ENCODE results near the gene DUSP8. TPM values are rescaled to one million over a fixed set of nuclear protein-coding genes. Genes with fewer than 3 reads are reported as not detected.

Gene DUSP8
- total RNA-seq, 1 experiment from 2014 or later: 10.2 TPM

DNA sequence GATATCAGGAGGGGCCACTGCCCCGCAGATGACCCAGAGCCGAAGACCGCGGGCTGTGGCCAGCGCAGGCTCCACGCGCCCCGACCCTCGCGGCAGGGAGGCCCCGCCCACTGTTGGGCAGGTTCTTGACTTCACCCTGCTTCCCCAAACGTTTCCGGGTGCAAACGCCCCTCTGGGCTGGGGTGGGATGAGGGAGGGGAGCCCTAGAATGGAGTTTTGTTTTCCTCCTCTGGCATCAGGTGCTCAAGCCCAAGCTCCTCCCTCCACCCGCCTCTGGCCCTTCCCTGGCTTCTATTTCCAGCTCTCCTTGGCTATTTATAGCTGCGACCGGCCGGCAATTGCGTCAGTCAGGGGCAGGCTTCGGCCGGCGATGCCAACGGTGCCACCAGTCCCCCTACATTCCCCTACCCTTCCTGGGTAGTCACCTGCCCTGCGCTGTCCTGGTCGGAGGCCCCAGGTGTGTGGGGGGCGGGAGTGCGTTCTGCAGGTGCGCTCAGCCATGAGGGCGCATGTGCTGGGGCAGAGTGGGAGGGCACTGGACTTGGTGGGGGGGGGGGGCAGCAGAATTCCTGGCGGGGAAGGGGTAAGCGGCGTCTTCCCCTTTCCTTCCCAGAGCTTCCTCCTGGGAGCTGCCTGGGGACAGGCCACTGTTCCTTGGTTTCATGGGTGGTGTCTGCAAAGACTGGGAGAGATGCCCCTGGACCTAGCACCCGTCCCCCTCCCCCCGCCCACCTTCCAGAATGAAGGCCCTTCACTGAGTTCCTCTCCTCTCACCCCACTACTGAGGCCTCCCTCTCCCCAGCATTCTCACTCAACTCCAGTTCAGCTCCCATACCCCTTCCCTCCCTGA lies 23.6 kb downstream of the DUSP8 start:
- RAD21 ChIA-PET (ENCODE audit: low non-redundant PET in 1 of 2, low total read pairs in 2 of 2, uncharacterized antibody in 2 of 2, unreplicated experiment in 2 of 2): interaction anchor here (0.9 to 3.2 kb wide), 2 partner anchors 25 to 26 kb away, joined by 5 to 22 read pairs; no protein-coding TSS in a partner anchor
- BruUV-seq (replicated peaks): TSS peak; percentile 93
- peak overlapping the region; percentile 50 to 62 for H3K4me3 ChIP-seq (replicated peaks in 1 of 2; ENCODE audit: low read depth in 1 of 2, low read length in 2 of 2)
- no peaks in the 10 kb centered on the region for H4K20me1 ChIP-seq (ENCODE audit: insufficient read depth)
- DNase-seq (ENCODE audit: low read depth, low spot score) (peak; percentile 62), ATAC-seq (peak; percentile 60)
- no peaks in the 10 kb centered on the region for H3K36me3 ChIP-seq (ENCODE audit: control insufficient read depth in 1 of 2, insufficient read depth in 2 of 2, low read length in 2 of 2)
- TF ChIP-seq POLR2A (IDR thresholded peaks at IDR 0.05; ENCODE audit: borderline replicate concordance, extremely low read depth, insufficient read depth, insufficient read length) (peak; percentile 44), CEBPB (IDR thresholded peaks at IDR 0.05; ENCODE audit: low read depth) (no peak), YY1 (IDR thresholded peaks at IDR 0.05; ENCODE audit: extremely low read depth, insufficient replicate concordance, low read depth, low read length) (peak; percentile 50), POLR2AphosphoS5 (IDR thresholded peaks at IDR 0.05; ENCODE audit: low read depth, low read length) (peak; percentile 88; the same call in 1 of the 2 replicates)
- intact Hi-C loops (cut with micrococcal nuclease): no loop called here
- peak overlapping the region; percentile 62 for H3K9ac ChIP-seq (ENCODE audit: low read length)
- H3K27me3 ChIP-seq (ENCODE audit: insufficient read depth, low read length): no peaks in the 10 kb centered on the region
- POLR2A ChIA-PET: interaction anchor here (0.9 to 2.1 kb wide), 6 partner anchors 10 to 47 kb away, joined by 3 to 11 read pairs (median 4); no protein-coding TSS in a partner anchor
- peak overlapping the region; percentile 63 for H3K27ac ChIP-seq (ENCODE audit: low read depth, low read length)
- H3K9me2 ChIP-seq (ENCODE audit: insufficient read depth): no peaks in the 10 kb centered on the region
- H3K79me2 ChIP-seq (ENCODE audit: insufficient read depth, low read length): no peaks in the 10 kb centered on the region
- peak overlapping the region; percentile 98 for H3K4me2 ChIP-seq (ENCODE audit: low read length)
- H3K4me1 ChIP-seq (ENCODE audit: control insufficient read depth in 1 of 2, insufficient read depth in 2 of 2, low read length in 2 of 2): peaks cover 17 to 37% of the 10 kb centered on the region in 2 experiments
- no peaks in the 10 kb centered on the region for H3K9me3 ChIP-seq (ENCODE audit: control insufficient read depth in 1 of 2, insufficient read depth in 1 of 2, low read depth in 1 of 2, low read length in 2 of 2)
- CTCF ChIA-PET: interaction anchor here (0.8 to 5.2 kb wide), 3 partner anchors 10 to 47 kb away, joined by 3 to 133 read pairs (median 5); no protein-coding TSS in a partner anchor
- peak overlapping the region; percentile 54 for H2AFZ ChIP-seq (ENCODE audit: low read depth, low read length, poor library complexity, severe bottlenecking)

DNA sequence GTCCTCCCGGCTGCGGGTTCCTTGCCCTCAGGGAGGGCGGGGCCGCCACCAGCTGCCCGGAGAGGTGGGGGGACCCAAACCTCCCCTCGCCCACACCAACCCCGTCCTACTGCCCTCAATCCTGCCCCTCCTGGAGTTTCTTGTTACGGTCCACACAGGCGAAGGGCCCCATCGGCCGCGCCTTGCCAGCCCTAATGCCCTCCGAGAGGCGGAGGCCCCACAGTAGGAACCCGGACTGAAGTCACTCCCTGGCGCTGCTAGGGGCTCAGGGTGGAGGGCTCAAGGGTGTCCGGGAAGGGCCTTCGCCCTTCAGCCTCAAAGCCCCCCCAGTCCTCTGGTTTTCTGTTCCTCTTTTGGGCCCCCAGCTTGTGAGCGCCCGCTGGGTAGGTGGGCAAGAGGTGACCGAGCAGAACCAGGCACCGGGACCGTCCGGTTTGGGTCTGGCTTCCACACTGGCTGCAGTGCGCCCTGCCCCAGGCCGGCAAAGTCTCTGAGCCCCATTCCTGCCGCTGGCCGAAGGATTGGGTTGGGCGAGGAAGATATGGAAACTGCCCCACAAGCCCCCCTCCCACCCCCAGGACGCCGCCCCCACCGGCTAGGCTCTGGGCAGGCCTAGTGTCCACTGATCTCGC lies 24.5 kb downstream of the DUSP8 start:
- peak overlapping the region; percentile 88 for H3K27ac ChIP-seq (ENCODE audit: low read depth, low read length)
- intact Hi-C loops (cut with micrococcal nuclease): loop anchor here (2.0 kb wide), 1 partner anchor 285 kb away; no protein-coding TSS in a partner anchor
- POLR2A ChIA-PET: interaction anchor here (0.9 to 2.1 kb wide), 7 partner anchors 11 to 48 kb away, joined by 3 to 18 read pairs (median 4); no protein-coding TSS in a partner anchor
- CTCF ChIA-PET: interaction anchor here (0.8 to 5.2 kb wide), 12 partner anchors 8 to 609 kb away, joined by 3 to 133 read pairs (median 5); no protein-coding TSS in a partner anchor
- H3K9me2 ChIP-seq (ENCODE audit: insufficient read depth): no peaks in the 10 kb centered on the region
- no peaks in the 10 kb centered on the region for H4K20me1 ChIP-seq (ENCODE audit: insufficient read depth)
- no peaks in the 10 kb centered on the region for H3K27me3 ChIP-seq (ENCODE audit: insufficient read depth, low read length)
- peak overlapping the region; percentile 58 for H2AFZ ChIP-seq (ENCODE audit: low read depth, low read length, poor library complexity, severe bottlenecking)
- no peaks in the 10 kb centered on the region for H3K36me3 ChIP-seq (ENCODE audit: control insufficient read depth in 1 of 2, insufficient read depth in 2 of 2, low read length in 2 of 2)
- H3K9me3 ChIP-seq (ENCODE audit: control insufficient read depth in 1 of 2, insufficient read depth in 1 of 2, low read depth in 1 of 2, low read length in 2 of 2): no peaks in the 10 kb centered on the region
- DNase-seq (ENCODE audit: low read depth, low spot score) (no peak), ATAC-seq (peak; percentile 24)
- peak overlapping the region; percentile 98 for H3K4me2 ChIP-seq (ENCODE audit: low read length)
- RAD21 ChIA-PET (ENCODE audit: low non-redundant PET in 1 of 2, low total read pairs in 2 of 2, uncharacterized antibody in 2 of 2, unreplicated experiment in 2 of 2): interaction anchor here (0.9 to 3.2 kb wide), 3 partner anchors 26 kb away, joined by 5 to 22 read pairs (median 22); no protein-coding TSS in a partner anchor
- no peaks in the 10 kb centered on the region for H3K79me2 ChIP-seq (ENCODE audit: insufficient read depth, low read length)
- peaks cover 17 to 37% of the 10 kb centered on the region in 2 experiments for H3K4me1 ChIP-seq (ENCODE audit: control insufficient read depth in 1 of 2, insufficient read depth in 2 of 2, low read length in 2 of 2)
- H3K9ac ChIP-seq (ENCODE audit: low read length): peak overlapping the region; percentile 62
- BruUV-seq (replicated peaks): TSS peak; percentile 76
- peak overlapping the region; percentile 50 to 62 for H3K4me3 ChIP-seq (replicated peaks in 1 of 2; ENCODE audit: low read depth in 1 of 2, low read length in 2 of 2)
- TF ChIP-seq, protein P1, sequence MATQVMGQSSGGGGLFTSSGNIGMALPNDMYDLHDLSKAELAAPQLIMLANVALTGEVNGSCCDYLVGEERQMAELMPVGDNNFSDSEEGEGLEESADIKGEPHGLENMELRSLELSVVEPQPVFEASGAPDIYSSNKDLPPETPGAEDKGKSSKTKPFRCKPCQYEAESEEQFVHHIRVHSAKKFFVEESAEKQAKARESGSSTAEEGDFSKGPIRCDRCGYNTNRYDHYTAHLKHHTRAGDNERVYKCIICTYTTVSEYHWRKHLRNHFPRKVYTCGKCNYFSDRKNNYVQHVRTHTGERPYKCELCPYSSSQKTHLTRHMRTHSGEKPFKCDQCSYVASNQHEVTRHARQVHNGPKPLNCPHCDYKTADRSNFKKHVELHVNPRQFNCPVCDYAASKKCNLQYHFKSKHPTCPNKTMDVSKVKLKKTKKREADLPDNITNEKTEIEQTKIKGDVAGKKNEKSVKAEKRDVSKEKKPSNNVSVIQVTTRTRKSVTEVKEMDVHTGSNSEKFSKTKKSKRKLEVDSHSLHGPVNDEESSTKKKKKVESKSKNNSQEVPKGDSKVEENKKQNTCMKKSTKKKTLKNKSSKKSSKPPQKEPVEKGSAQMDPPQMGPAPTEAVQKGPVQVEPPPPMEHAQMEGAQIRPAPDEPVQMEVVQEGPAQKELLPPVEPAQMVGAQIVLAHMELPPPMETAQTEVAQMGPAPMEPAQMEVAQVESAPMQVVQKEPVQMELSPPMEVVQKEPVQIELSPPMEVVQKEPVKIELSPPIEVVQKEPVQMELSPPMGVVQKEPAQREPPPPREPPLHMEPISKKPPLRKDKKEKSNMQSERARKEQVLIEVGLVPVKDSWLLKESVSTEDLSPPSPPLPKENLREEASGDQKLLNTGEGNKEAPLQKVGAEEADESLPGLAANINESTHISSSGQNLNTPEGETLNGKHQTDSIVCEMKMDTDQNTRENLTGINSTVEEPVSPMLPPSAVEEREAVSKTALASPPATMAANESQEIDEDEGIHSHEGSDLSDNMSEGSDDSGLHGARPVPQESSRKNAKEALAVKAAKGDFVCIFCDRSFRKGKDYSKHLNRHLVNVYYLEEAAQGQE (IDR thresholded peaks at IDR 0.05; ENCODE audit: low read depth): no peak
- TF ChIP-seq EGR1 (IDR thresholded peaks at IDR 0.05; ENCODE audit: low read depth) (no peak), POLR2A (IDR thresholded peaks at IDR 0.05; ENCODE audit: borderline replicate concordance, extremely low read depth, insufficient read depth, insufficient read length) (no peak), RAD21 (IDR thresholded peaks at IDR 0.05; ENCODE audit: low read depth) (no peak), FOSL1 (IDR thresholded peaks at IDR 0.05; ENCODE audit: low read depth) (no peak), EZH2 (IDR thresholded peaks at IDR 0.05) (no peak)
- TF ChIP-seq, protein P2, sequence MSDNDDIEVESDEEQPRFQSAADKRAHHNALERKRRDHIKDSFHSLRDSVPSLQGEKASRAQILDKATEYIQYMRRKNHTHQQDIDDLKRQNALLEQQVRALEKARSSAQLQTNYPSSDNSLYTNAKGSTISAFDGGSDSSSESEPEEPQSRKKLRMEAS (IDR thresholded peaks at IDR 0.05): no peak

Measured in HCT116 (cell line).